ENCODE results near the gene LPP.

DNA sequence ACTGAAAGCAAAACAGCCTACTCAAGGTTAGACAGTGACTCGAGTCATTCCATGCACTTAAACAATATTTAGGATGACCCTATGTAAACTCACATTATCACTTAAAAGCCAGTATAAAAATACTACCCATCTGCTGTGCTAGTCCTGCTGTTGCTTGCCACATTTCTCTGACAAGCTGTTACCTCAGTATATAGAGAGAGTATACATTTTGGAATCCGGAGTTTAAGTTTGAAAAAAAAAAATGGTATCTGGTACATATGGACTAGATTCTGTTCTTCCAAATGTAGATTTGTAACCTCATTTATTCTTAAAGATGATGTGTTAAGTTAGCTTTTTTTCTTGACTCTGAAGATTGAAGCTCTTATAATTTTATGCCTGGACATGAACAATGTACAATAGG, 514.0 kb downstream of the LPP start:
- no peak for TF ChIP-seq TAF1 (IDR thresholded peaks at IDR 0.05; ENCODE audit: borderline replicate concordance, insufficient read depth, low read length)
- TF ChIP-seq POLR2AphosphoS5 (IDR thresholded peaks at IDR 0.05; ENCODE audit: low read depth, low read length): no peak
- no peak for TF ChIP-seq REST (IDR thresholded peaks at IDR 0.05; ENCODE audit: insufficient read depth in 1 of 2, low read depth in 2 of 2, low read length in 2 of 2)
- TF ChIP-seq SIN3A (IDR thresholded peaks at IDR 0.05; ENCODE audit: borderline replicate concordance, insufficient read depth, low read length): no peak
- TF ChIP-seq FOXP2 (optimal IDR thresholded peaks at IDR 0.05; ENCODE audit: borderline replicate concordance, extremely low read depth, extremely low read length, insufficient read depth): no peak
